GM06990 (cell line): ENCODE results near the gene FLNB.

Experiments
- DNase-seq: peaks from one replicate; pipeline ENCODE4 v3.0.0-alpha.2; 2011; ENCODE audit not compliant: insufficient read length; ENCODE audit errors: extremely low read depth
- H3K27me3 ChIP-seq: replicated peaks from 2 replicates; pipeline ENCODE4 v1.6.0; 2011; ENCODE audit warnings: low read length; ENCODE audit not compliant: control insufficient read depth, insufficient read depth
- H3K36me3 ChIP-seq: 2 replicates; pipeline ENCODE4 v1.5.1; 2011; ENCODE audit warnings: low read length; ENCODE audit not compliant: control insufficient read depth, insufficient read depth
- H3K4me3 ChIP-seq: replicated peaks from 2 replicates; pipeline ENCODE4 v1.5.1; 2011; ENCODE audit warnings: low read depth, mild to moderate bottlenecking, control low read depth, low read length
- CTCF ChIP-seq: IDR thresholded peaks from 2 replicates; pipeline ENCODE4 v1.5.1; 2011; ENCODE audit warnings: low read length, control low read depth, mild to moderate bottlenecking, inconsistent platforms; ENCODE audit not compliant: insufficient read depth, poor library complexity, severe bottlenecking

The FLNB gene

GRCh38 chr3:58175437-58176184 is 167.4 kb downstream of the FLNB start:
- TF ChIP-seq CTCF = no peak
- no peak for DNase-seq
- Histone ChIP-seq H3K36me3 (no peaks in the 10 kb centered on the region), H3K4me3 (no peak overlapping the region), H3K27me3 (no peaks in the 10 kb centered on the region)

- no peak for TF ChIP-seq CTCF
Observed at GRCh38 chr3:58176185-58176530, 167.9 kb downstream of the FLNB start.

GRCh38 chr3:58176827-58177489 is 168.7 kb downstream of the FLNB start:
- Histone ChIP-seq H3K27me3 (no peaks in the 10 kb centered on the region), H3K36me3 (no peaks in the 10 kb centered on the region), H3K4me3 (no peak overlapping the region)
- DNase-seq = no peak
- no peak for TF ChIP-seq CTCF

More at GRCh38 chr3:58176185-58176530, 167.9 kb downstream of the FLNB start:
- DNase-seq = no peak
- Histone ChIP-seq H3K4me3 (no peak overlapping the region), H3K27me3 (no peaks in the 10 kb centered on the region), H3K36me3 (no peaks in the 10 kb centered on the region)

GRCh38 chr3:58177747-58178527 is 169.7 kb downstream of the FLNB start:
- Histone ChIP-seq H3K27me3 (no peaks in the 10 kb centered on the region), H3K36me3 (no peaks in the 10 kb centered on the region), H3K4me3 (peak overlapping the region; percentile 41)
- DNase-seq = peak; percentile 86
- peak; percentile 97 for TF ChIP-seq CTCF

GRCh38 chr3:58178528-58179234 is 170.5 kb downstream of the FLNB start:
- no peak for TF ChIP-seq CTCF
- Histone ChIP-seq H3K4me3 (no peak overlapping the region), H3K27me3 (no peaks in the 10 kb centered on the region), H3K36me3 (no peaks in the 10 kb centered on the region)
- no peak for DNase-seq
